Measurements from ENCODE around the gene TOMM7.
"Not testable (repeated sequence)": the region's sequence is repeated elsewhere in the genome, so short reads cannot be mapped to it uniquely, and the experiment has no call there.

The TOMM7 gene

DNA sequence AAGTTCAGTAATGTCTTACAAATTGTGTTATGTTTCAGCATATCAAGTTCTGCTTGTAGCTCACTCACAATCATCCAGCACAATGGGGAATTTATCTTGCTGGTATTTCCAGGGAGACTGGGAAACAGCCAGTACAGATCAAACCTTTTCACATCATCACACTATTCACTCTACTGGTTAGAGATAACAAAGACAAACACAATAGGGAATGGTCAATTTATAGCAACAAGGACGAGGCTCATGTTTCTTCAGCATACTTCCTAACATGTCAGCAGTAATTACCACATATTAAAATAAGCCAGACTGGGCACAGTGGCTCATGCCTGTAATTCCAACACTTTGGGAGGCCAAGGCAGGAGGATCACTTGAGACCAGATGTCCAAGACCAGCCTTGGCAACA, 38.3 kb downstream of the TOMM7 start:
- DNase-seq (ENCODE audit: low spot score), result no peak

DNA sequence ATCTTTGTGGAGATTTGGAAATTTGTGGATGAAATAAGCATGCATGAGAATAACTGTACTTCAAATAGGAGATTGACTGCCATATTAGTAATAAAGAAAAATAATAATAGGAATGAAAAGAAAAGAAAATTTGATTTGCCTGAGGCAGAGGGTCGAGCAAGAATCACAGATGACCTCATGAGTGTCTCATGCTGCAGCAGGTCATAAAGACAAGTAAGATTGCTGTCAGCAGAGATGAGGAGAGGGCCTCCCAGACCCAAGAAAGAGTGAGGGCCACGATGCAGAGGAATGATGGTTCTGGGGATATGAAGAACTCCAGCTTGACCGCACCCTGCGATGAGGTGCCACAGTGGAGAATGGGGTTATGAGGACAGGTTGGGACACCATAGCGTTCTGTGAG, 39.2 kb downstream of the TOMM7 start:
- no peak for DNase-seq (ENCODE audit: low spot score)

DNA sequence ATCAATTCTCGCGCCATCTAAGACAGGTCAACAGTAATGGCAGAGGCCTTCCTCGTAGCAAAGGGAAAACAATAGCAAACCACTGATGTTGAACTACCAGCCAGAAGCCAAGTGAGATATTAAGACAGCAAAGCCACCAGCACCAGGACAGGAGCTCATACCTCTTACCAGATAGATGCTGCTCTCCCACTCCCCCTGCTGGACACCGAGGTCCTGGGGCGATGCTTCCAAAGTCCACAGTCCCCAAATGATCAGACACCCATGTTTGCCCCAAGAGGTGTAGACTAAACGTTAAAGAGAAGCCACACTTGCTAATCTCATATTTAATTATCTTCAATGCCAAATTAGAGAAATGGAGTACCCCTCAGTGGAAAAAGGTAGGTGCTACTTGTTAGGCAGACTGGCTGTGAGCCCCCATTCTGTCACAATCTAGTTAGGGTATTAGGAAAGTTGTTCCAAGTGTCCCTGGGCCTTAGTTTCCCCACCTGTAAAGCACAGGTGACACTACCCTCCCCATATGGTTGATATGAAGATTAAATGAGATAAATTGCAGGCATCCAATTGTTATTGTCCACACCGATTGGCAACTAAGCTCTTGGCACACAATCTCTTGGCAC, 39.9 kb downstream of the TOMM7 start:
- peak; percentile 70 for DNase-seq (ENCODE audit: low spot score)

GRCh38 chr7:22781230-22781711, 41.4 kb downstream of the TOMM7 start:
- DNase-seq (ENCODE audit: low spot score), result no peak

DNA sequence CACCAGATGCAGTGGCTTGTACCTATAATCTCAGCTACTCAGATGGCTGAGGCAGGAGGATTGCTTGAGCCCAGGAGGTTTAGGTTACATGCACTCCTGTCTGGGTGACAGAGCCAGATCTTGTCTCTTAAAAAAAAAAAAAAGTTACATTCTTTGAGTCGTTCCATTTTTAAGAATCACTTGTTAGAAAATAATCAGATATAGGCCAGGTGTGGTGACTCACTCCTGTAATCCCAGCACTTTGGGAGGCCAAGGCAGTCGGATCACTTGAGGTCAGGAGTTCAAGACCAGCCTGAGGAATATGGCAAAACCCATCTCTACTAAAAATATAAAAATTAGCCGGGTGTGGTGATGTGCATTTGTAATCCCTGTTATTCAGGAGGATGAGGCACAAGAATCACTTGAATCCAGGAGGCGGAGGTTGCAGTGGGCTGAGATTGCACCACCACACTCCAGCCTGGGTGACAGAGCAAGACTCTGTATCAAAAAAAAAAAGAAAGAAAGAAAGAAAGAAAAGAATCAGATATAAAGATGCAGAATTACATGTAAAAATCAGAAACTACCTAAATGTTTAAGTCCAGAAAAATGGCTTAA, 42.8 kb downstream of the TOMM7 start:
- not testable (repeated sequence) for DNase-seq (ENCODE audit: low spot score)

DNA sequence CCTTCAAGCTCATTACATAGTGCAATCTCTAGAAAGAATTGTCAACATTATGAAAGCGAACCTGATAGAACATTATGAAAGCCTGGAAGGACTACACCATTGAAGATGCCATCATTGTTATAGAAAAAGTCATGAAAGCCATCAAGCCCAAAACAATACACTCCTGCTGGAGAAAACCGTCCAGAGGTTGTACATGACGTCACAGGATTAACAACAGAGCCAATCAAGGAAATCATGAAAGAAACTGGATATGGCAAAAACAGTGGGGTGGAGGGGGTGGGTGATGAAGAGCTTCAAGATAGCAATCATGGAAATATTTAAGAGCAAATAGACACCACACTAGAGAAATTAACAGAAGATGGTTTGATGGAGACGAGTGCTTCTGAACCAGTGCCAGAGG, 45.7 kb downstream of the TOMM7 start:
- no peak for DNase-seq (ENCODE audit: low spot score)

GRCh38 chr7:22772885-22773284, 49.8 kb downstream of the TOMM7 start:
- no peak for DNase-seq (ENCODE audit: low spot score)

DNA sequence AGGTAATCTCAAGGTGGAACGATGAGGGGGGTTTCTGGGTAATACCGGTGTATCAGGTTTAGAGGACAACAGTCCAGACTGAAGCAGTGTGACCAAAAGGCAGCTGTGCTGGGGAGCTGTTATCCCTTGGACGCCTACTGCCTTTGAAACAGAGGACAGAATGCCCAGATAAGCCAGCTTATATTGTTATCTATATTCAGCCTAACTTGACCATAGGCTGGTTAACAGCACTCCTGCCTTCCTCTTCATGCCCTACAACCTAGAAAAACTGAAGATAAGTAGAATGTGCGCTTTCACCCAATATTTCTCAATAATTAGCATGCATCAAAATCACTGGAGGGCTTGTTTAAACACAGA, 50.8 kb downstream of the TOMM7 start:
- no peak for DNase-seq (ENCODE audit: low spot score)

DNA sequence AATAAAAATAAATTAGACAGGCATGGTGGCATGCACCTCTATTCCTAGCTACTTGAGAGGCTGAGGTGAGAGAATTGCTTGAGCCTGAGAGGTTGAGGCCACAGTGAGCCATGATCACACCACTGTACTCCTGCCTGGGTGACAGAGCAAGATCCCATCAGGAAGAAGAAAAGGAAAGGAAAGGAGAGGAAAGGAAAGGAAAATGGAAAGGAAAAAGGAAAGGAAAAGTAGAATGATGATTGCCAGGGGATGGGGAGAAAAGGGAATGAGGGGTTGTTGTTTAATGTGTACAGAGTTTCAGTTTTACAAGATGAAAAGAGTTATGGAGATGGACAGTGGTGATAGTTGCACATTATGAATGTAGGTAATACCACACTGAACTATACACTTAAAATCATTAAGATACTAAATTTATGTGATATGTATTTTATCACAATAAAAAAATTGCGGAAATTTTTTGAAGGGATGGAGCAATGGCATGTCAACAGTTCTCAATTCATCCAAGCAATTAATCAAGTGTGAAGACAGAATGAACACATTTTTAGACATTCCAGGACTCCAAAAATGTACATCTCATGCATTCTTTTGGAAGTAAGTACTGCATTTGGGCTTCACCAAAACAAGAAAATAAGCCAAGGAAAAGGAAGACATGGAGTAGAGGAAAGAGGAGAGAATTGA, 51.3 kb downstream of the TOMM7 start:
- no peak for DNase-seq (ENCODE audit: low spot score)

- DNase-seq (ENCODE audit: low spot score), result no peak
These were observed 57.0 kb downstream of the TOMM7 start for GRCh38 chr7:22765609-22766008.

Measured in ecto neural progenitor cell (in vitro differentiated cells).